ENCODE data around the gene ITGAD. TPM values are rescaled to one million over a fixed set of nuclear protein-coding genes. Genes with fewer than 3 reads are reported as not detected.
A peak's percentile ranks its signal among the peaks of the same experiment; 100 is the strongest.
"Not testable (repeated sequence)": the region's sequence is repeated elsewhere in the genome, so short reads cannot be mapped to it uniquely, and the experiment has no call there.

Gene ITGAD
- total RNA-seq, 1 experiment from 2014 or later = not detected

- Histone ChIP-seq H2BK5ac (ENCODE audit: insufficient read length, low read length) (no peak overlapping the region), H3K9ac (ENCODE audit: extremely low read depth, insufficient read length, low read length) (no peak overlapping the region), H2BK20ac (ENCODE audit: low read depth, low read length, poor library complexity, severe bottlenecking) (no peak overlapping the region), H3K14ac (ENCODE audit: insufficient read depth, low read length) (no peak overlapping the region), H3T11ph (ENCODE audit: low read length) (no peak overlapping the region), H3K27ac (ENCODE audit: insufficient read length, low read depth, low read length) (no peak overlapping the region), H2BK120ac (ENCODE audit: low read depth, low read length, poor library complexity, severe bottlenecking) (no peak overlapping the region), H3K79me2 (ENCODE audit: insufficient read depth, low read length) (no peaks in the 10 kb centered on the region), H3K4me2 (ENCODE audit: insufficient read depth, insufficient read length, low read length) (no peak overlapping the region), H3K23ac (ENCODE audit: insufficient read length, low read depth, low read length) (no peak overlapping the region), H2BK12ac (ENCODE audit: insufficient read length, low read depth, low read length) (no peak overlapping the region), H4K20me1 (ENCODE audit: control insufficient read depth, insufficient read depth, insufficient read length) (no peaks in the 10 kb centered on the region), H3K18ac (ENCODE audit: insufficient read length, low read depth, low read length) (no peak overlapping the region), H3K4me1 (ENCODE audit: insufficient read depth, low read length) (no peaks in the 10 kb centered on the region), H3K27me3 (ENCODE audit: insufficient read depth, low read length) (no peaks in the 10 kb centered on the region), H4K5ac (ENCODE audit: insufficient read length, low read depth, low read length) (no peak overlapping the region), H4K91ac (ENCODE audit: insufficient read length, low read depth, low read length) (no peak overlapping the region), H2BK15ac (ENCODE audit: low read depth, low read length) (no peak overlapping the region), H3K56ac (ENCODE audit: insufficient read length, low read depth, low read length) (no peak overlapping the region), H2AFZ (ENCODE audit: low read length) (no peak overlapping the region), H3K9me3 (ENCODE audit: control insufficient read depth, low read depth, low read length) (no peaks in the 10 kb centered on the region), H2AK5ac (ENCODE audit: insufficient read length, low read length) (no peak overlapping the region), H3K79me1 (ENCODE audit: insufficient read depth, low read depth, low read length, poor library complexity, severe bottlenecking) (no peaks in the 10 kb centered on the region), H4K8ac (replicated peaks; ENCODE audit: insufficient read length, low read depth, low read length) (no peak overlapping the region), H3K23me2 (ENCODE audit: insufficient read length, low read depth, low read length, poor library complexity, severe bottlenecking) (no peaks in the 10 kb centered on the region), H3K4ac (ENCODE audit: low read depth, low read length) (no peak overlapping the region)
- DNase-seq = peak; percentile 31
- WGBS (ENCODE audit: extremely low coverage, insufficient read length, low lambda C conversion rate) = no CpG with 5 or more reads among the region's 34 CpGs
- Mint-ChIP-seq H3K4me3 (peak overlapping the region; percentile 77 to 81), H3K27ac (no peak overlapping the region; a peak in 1 of 7 replicates), H3K27me3 (ENCODE audit: low read depth) (peaks cover 9% of the 10 kb centered on the region), H3K9me3 (peaks cover 4% of the 10 kb centered on the region in 2 experiments; a peak in 3 of 5 replicates), H3K4me1 (peaks cover 5 to 11% of the 10 kb centered on the region in 2 experiments), H3K36me3 (ENCODE audit: insufficient read depth in 1 of 3, low read depth in 3 of 3) (no peaks in the 10 kb centered on the region)
- TF ChIP-seq CTCF (conservative IDR thresholded peaks at IDR 0.05) = no peak
These were observed 48.8 kb downstream of the ITGAD start for GRCh38 chr16:31441956-31442355.

- not testable (repeated sequence) for H3K4me1 ChIP-seq (ENCODE audit: insufficient read depth, low read length); H3K4me2 ChIP-seq (ENCODE audit: insufficient read depth, insufficient read length, low read length); H2AFZ ChIP-seq (ENCODE audit: low read length); H3K9ac ChIP-seq (ENCODE audit: extremely low read depth, insufficient read length, low read length); H2BK15ac ChIP-seq (ENCODE audit: low read depth, low read length); H3K23ac ChIP-seq (ENCODE audit: insufficient read length, low read depth, low read length); H3K79me1 ChIP-seq (ENCODE audit: insufficient read depth, low read depth, low read length, poor library complexity, severe bottlenecking); H3K27me3 ChIP-seq (ENCODE audit: insufficient read depth, low read length); H3T11ph ChIP-seq (ENCODE audit: low read length); H2BK5ac ChIP-seq (ENCODE audit: insufficient read length, low read length); H2BK20ac ChIP-seq (ENCODE audit: low read depth, low read length, poor library complexity, severe bottlenecking); DNase-seq; H2AK5ac ChIP-seq (ENCODE audit: insufficient read length, low read length); H2BK12ac ChIP-seq (ENCODE audit: insufficient read length, low read depth, low read length); H3K79me2 ChIP-seq (ENCODE audit: insufficient read depth, low read length); H3K18ac ChIP-seq (ENCODE audit: insufficient read length, low read depth, low read length); H3K27me3 Mint-ChIP-seq (ENCODE audit: low read depth); H3K36me3 Mint-ChIP-seq (ENCODE audit: insufficient read depth in 1 of 3, low read depth in 3 of 3); H2BK120ac ChIP-seq (ENCODE audit: low read depth, low read length, poor library complexity, severe bottlenecking); H4K91ac ChIP-seq (ENCODE audit: insufficient read length, low read depth, low read length); H3K23me2 ChIP-seq (ENCODE audit: insufficient read length, low read depth, low read length, poor library complexity, severe bottlenecking); H3K4me3 Mint-ChIP-seq; H4K20me1 ChIP-seq (ENCODE audit: control insufficient read depth, insufficient read depth, insufficient read length); H3K9me3 ChIP-seq (ENCODE audit: control insufficient read depth, low read depth, low read length); H3K4me1 Mint-ChIP-seq; H4K5ac ChIP-seq (ENCODE audit: insufficient read length, low read depth, low read length); H3K9me3 Mint-ChIP-seq; H3K4ac ChIP-seq (ENCODE audit: low read depth, low read length); H4K8ac ChIP-seq (replicated peaks; ENCODE audit: insufficient read length, low read depth, low read length); H3K14ac ChIP-seq (ENCODE audit: insufficient read depth, low read length); H3K56ac ChIP-seq (ENCODE audit: insufficient read length, low read depth, low read length); H3K27ac Mint-ChIP-seq; H3K27ac ChIP-seq (ENCODE audit: insufficient read length, low read depth, low read length)
- no CpG with 5 or more reads among the region's 6 CpGs for WGBS (ENCODE audit: extremely low coverage, insufficient read length, low lambda C conversion rate)
These were observed 52.8 kb downstream of the ITGAD start for GRCh38 chr16:31445931-31446330.

All from H9 (cell line).